ENCODE data around the gene EFTUD2.

- TF ChIP-seq, protein P1, sequence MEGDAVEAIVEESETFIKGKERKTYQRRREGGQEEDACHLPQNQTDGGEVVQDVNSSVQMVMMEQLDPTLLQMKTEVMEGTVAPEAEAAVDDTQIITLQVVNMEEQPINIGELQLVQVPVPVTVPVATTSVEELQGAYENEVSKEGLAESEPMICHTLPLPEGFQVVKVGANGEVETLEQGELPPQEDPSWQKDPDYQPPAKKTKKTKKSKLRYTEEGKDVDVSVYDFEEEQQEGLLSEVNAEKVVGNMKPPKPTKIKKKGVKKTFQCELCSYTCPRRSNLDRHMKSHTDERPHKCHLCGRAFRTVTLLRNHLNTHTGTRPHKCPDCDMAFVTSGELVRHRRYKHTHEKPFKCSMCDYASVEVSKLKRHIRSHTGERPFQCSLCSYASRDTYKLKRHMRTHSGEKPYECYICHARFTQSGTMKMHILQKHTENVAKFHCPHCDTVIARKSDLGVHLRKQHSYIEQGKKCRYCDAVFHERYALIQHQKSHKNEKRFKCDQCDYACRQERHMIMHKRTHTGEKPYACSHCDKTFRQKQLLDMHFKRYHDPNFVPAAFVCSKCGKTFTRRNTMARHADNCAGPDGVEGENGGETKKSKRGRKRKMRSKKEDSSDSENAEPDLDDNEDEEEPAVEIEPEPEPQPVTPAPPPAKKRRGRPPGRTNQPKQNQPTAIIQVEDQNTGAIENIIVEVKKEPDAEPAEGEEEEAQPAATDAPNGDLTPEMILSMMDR (IDR thresholded peaks at IDR 0.05) = no peak
- TF ChIP-seq POLR2A (IDR thresholded peaks at IDR 0.05) (no peak), EP300 (IDR thresholded peaks at IDR 0.05) (no peak), POLR2AphosphoS5 (IDR thresholded peaks at IDR 0.05) (no peak)
Observed at GRCh38 chr17:44928136-44928535, 28.9 kb upstream of the EFTUD2 start.

Data from stomach (tissue), 4 donors.